Prostate gland (tissue), 2 donors: ENCODE data around the gene MPV17. TPM values are rescaled to one million over a fixed set of nuclear protein-coding genes. Genes with fewer than 3 reads are reported as not detected.

Experiments used
- DNase-seq: peaks from one replicate; pipeline ENCODE4 v3.0.0-alpha.2; 2019; ENCODE audit warnings: low spot score
- H3K27ac ChIP-seq, 2 donors: fragments of 200-600 bp; sonication (generic); 2 replicates each; pipeline ENCODE4 v1.5.1; 2017 to 2019
- H3K27me3 ChIP-seq: fragments of 200-600 bp; sonication (generic); replicated peaks from 2 replicates; pipeline ENCODE4 v1.5.1; 2019; ENCODE audit not compliant: insufficient read depth
- H3K36me3 ChIP-seq, 2 donors: fragments of 200-600 bp; sonication (generic); 1 replicate in 1 of 2; 2 replicates in 1 of 2; pipeline versions ENCODE4 v1.5.1 to v1.8.1; 2017 to 2019
- H3K4me1 ChIP-seq: fragments of 200-600 bp; sonication (generic); replicated peaks from 2 replicates; pipeline ENCODE4 v1.5.1; 2019
- H3K4me3 ChIP-seq, 2 donors: fragments of 200-600 bp; sonication (generic); 2 replicates each; pipeline ENCODE4 v1.5.1; 2017 to 2019
- H3K9me3 ChIP-seq: fragments of 200-600 bp; sonication (generic); 2 replicates; pipeline ENCODE4 v1.5.1; 2017
- CTCF ChIP-seq, 4 experiments: fragments of 200-600 bp in 2 of 4; fragments of 450-650 bp in 2 of 4; sonication (generic) in 2 of 4; IDR thresholded peaks; 1 replicate in 3 of 4; 2 replicates in 1 of 4; pipeline ENCODE4 v1.5.1; 2016 to 2019; ENCODE audit warnings: antibody characterized with exemption in 4 of 4, mild to moderate bottlenecking in 2 of 4, moderate library complexity in 2 of 4
- POLR2A ChIP-seq: fragments of 450-650 bp; IDR thresholded peaks from one replicate; pipeline ENCODE4 v1.6.1; 2016; ENCODE audit warnings: antibody characterized with exemption, mild to moderate bottlenecking
- POLR2AphosphoS5 ChIP-seq: sonication (generic); formaldehyde crosslinking; IDR thresholded peaks from one replicate; pipeline ENCODE4 v1.6.1; 2017; ENCODE audit warnings: antibody characterized with exemption
- WGBS: methylation state at CpG from one replicate; pipeline ENCODE4 v1.1.5; 2018; 5-methylcytosine and 5-hydroxymethylcytosine counted together
- intact Hi-C: fragments of 100-400 bp; cut with DNase I; formaldehyde crosslinking; loops from one replicate; pipeline ENCODE4 v1.14.2; 2022
- total RNA-seq, 2 donors: library from RNA; depleted of rRNA; stranded (reverse); fragments of >200 nt; gene quantifications; one replicate each; pipeline ENCODE4 v1.1.0, GENCODE V29; 2016

The MPV17 gene
- total RNA-seq, 2 donors from 2014 or later, result 82.5 to 90.3 TPM

- peak in 3 of 4 experiments; percentile 27 to 59 (median 47) for TF ChIP-seq CTCF (IDR thresholded peaks at IDR 0.05)
- TF ChIP-seq POLR2A, result no peak
- TF ChIP-seq POLR2AphosphoS5, result peak; percentile 45
- Histone ChIP-seq H3K27me3 (peaks cover 10% of the 10 kb centered on the region), H3K27ac (no peak overlapping the region), H3K4me1 (peaks cover 7% of the 10 kb centered on the region), H3K9me3 (no peaks in the 10 kb centered on the region), H3K4me3 (peak overlapping the region in 1 of 2 donors; percentile 6), H3K36me3 (no peaks in the 10 kb centered on the region)
- intact Hi-C loops, result no loop called here
- peak; percentile 53 for DNase-seq
- 6% methylated on average over 34 of the region's 56 CpGs for WGBS
These were observed 58.0 kb downstream of the MPV17 start for GRCh38 chr2:27264753-27265535.

GRCh38 chr2:27264253-27264752 is 58.6 kb downstream of the MPV17 start:
- Histone ChIP-seq H3K4me3 (peak overlapping the region in 1 of 2 donors; percentile 3), H3K36me3 (no peaks in the 10 kb centered on the region), H3K27me3 (peaks cover 10% of the 10 kb centered on the region), H3K4me1 (peaks cover 7% of the 10 kb centered on the region), H3K9me3 (no peaks in the 10 kb centered on the region), H3K27ac (no peak overlapping the region)
- no peak for DNase-seq
- WGBS, result 1% methylated on average over 36 of the region's 38 CpGs
- TF ChIP-seq POLR2AphosphoS5, result no peak
- TF ChIP-seq CTCF (IDR thresholded peaks at IDR 0.05), result no peak
- TF ChIP-seq POLR2A, result no peak
- intact Hi-C loops, result no loop called here

GRCh38 chr2:27263287-27264252 is 59.3 kb downstream of the MPV17 start:
- 2% methylated on average over 46 of the region's 46 CpGs for WGBS
- DNase-seq, result no peak
- H3K27me3 ChIP-seq, result peaks cover 10% of the 10 kb centered on the region
- intact Hi-C loops, result no loop called here
- H3K9me3 ChIP-seq, result no peaks in the 10 kb centered on the region
- TF ChIP-seq CTCF (IDR thresholded peaks at IDR 0.05) (no peak), POLR2AphosphoS5 (no peak), POLR2A (no peak)
- H3K27ac ChIP-seq, result no peak overlapping the region
- H3K4me3 ChIP-seq, result peak overlapping the region; percentile 29 to 40
- peaks cover 7% of the 10 kb centered on the region for H3K4me1 ChIP-seq
- H3K36me3 ChIP-seq, result no peaks in the 10 kb centered on the region

GRCh38 chr2:27262379-27263286 is 60.3 kb downstream of the MPV17 start, which contains the start of gene SLC30A3:
TSS of gene SLC30A3 (minus strand) at chr2:27263047. CDS start at chr2:27262906, 141 bp downstream.
- peak; percentile 42 for DNase-seq
- WGBS, result 0% methylated on average over 5 of the region's 96 CpGs
- Histone ChIP-seq H3K9me3 (no peaks in the 10 kb centered on the region), H3K27ac (no peak within 1 kb of the TSS), H3K4me1 (peaks cover 7% of the 10 kb centered on the region), H3K36me3 (no peaks in the 10 kb centered on the region), H3K4me3 (peak within 1 kb of the TSS; percentile 29 to 40), H3K27me3 (peaks cover 10% of the 10 kb centered on the region)
- intact Hi-C loops, result no loop called here
- no peak for TF ChIP-seq POLR2A
- TF ChIP-seq CTCF (IDR thresholded peaks at IDR 0.05), result no peak
- no peak for TF ChIP-seq POLR2AphosphoS5
